OCI-LY1 (cell line): ENCODE measurements around the gene JPT1.

ENCODE experiments used
- H2AFZ ChIP-seq: fragments of 200-600 bp; sonication (generic), shearing (Covaris generic); 2 replicates; pipeline ENCODE4 v1.6.0; 2014; ENCODE audit warnings: antibody characterized with exemption, mild to moderate bottlenecking, low read length
- H3F3A ChIP-seq: fragments of 200-600 bp; sonication (generic), shearing (Covaris generic); 2 replicates; pipeline ENCODE4 v1.6.0; 2014; ENCODE audit warnings: mild to moderate bottlenecking, antibody characterized with exemption, low read length, moderate library complexity; ENCODE audit not compliant: insufficient read depth
- H3K27ac ChIP-seq: fragments of 200-600 bp; sonication (generic); 2 replicates; pipeline ENCODE4 v1.5.1; 2014; ENCODE audit warnings: low read length, mixed run types, mild to moderate bottlenecking, low read depth; ENCODE audit not compliant: poor library complexity, severe bottlenecking
- H3K27me3 ChIP-seq: fragments of 200-600 bp; sonication (generic); 2 replicates; pipeline ENCODE4 v1.6.0; 2014; ENCODE audit warnings: antibody characterized with exemption, mild to moderate bottlenecking, low read length, moderate library complexity; ENCODE audit not compliant: insufficient read depth
- H3K36me3 ChIP-seq: fragments of 200-600 bp; sonication (generic); 2 replicates; pipeline ENCODE4 v1.6.1; 2014; ENCODE audit warnings: mild to moderate bottlenecking, antibody characterized with exemption, low read length, moderate library complexity, mixed read lengths; ENCODE audit not compliant: insufficient read depth
- H3K4me1 ChIP-seq: fragments of 200-600 bp; sonication (generic); 2 replicates; pipeline ENCODE4 v1.5.1; 2014; ENCODE audit warnings: mild to moderate bottlenecking, low read length, moderate library complexity; ENCODE audit not compliant: insufficient read depth, severe bottlenecking
- H3K4me2 ChIP-seq: fragments of 200-600 bp; sonication (generic), shearing (Covaris generic); 2 replicates; pipeline ENCODE4 v1.6.1; 2014; ENCODE audit warnings: low read length
- H3K4me3 ChIP-seq: fragments of 200-600 bp; sonication (generic); 2 replicates; pipeline ENCODE4 v1.5.1; 2014; ENCODE audit warnings: low read length, low read depth, mild to moderate bottlenecking, mixed read lengths; ENCODE audit not compliant: poor library complexity, severe bottlenecking
- H3K79me2 ChIP-seq: fragments of 200-600 bp; shearing (Covaris generic); 2 replicates; pipeline ENCODE4 v1.6.1; 2016; ENCODE audit warnings: mixed run types, low read length, mixed read lengths; ENCODE audit not compliant: insufficient read depth
- H3K9ac ChIP-seq: fragments of 200-600 bp; sonication (generic), shearing (Covaris generic); 2 replicates; pipeline ENCODE4 v1.6.1; 2014; ENCODE audit warnings: mild to moderate bottlenecking, low read length, mixed read lengths
- H3K9me2 ChIP-seq: fragments of 200-600 bp; sonication (generic), shearing (Covaris generic); 2 replicates; pipeline ENCODE4 v1.6.1; 2014; ENCODE audit warnings: low read depth, mild to moderate bottlenecking, low read length, mixed read lengths
- H3K9me3 ChIP-seq: fragments of 200-600 bp; shearing (Covaris generic); 2 replicates; pipeline ENCODE4 v1.6.1; 2014; ENCODE audit warnings: low read length, mixed read lengths
- H4K20me1 ChIP-seq: fragments of 200-600 bp; sonication (generic), shearing (Covaris generic); 2 replicates; pipeline ENCODE4 v1.6.0; 2016; ENCODE audit warnings: mild to moderate bottlenecking, low read length; ENCODE audit not compliant: insufficient read depth
- CTCF ChIP-seq: fragments of 200-600 bp; sonication (generic), shearing (Covaris generic); IDR thresholded peaks from 2 replicates; pipeline ENCODE4 v1.5.1; 2017; ENCODE audit warnings: mild to moderate bottlenecking, antibody characterized with exemption, low read length, moderate library complexity, mixed read lengths
- EZH2 ChIP-seq: fragments of 200-600 bp; sonication (generic), shearing (Covaris generic); IDR thresholded peaks from 2 replicates; pipeline ENCODE4 v1.8.0; 2017; ENCODE audit warnings: borderline replicate concordance, mixed run types, mild to moderate bottlenecking, antibody characterized with exemption, low read length, moderate library complexity, mixed read lengths

Gene JPT1

GRCh38 chr17:75087558-75088453 is 66.5 kb downstream of the JPT1 start, which contains the start of gene SLC16A5:
Gene SLC16A5, plus strand, starts transcription at chr17:75087954. Its CDS starts 5,683 bp downstream, at chr17:75093637.
- no peaks in the 10 kb centered on the region for H4K20me1 ChIP-seq
- no peak within 1 kb of the TSS for H2AFZ ChIP-seq
- no peaks in the 10 kb centered on the region for H3F3A ChIP-seq
- no peaks in the 10 kb centered on the region for H3K79me2 ChIP-seq
- H3K4me2 ChIP-seq, result no peak within 1 kb of the TSS
- no peaks in the 10 kb centered on the region for H3K36me3 ChIP-seq
- no peaks in the 10 kb centered on the region for H3K9me3 ChIP-seq
- H3K4me3 ChIP-seq, result no peak within 1 kb of the TSS
- H3K9ac ChIP-seq, result no peak within 1 kb of the TSS
- TF ChIP-seq EZH2 (no peak), CTCF (no peak)
- no peaks in the 10 kb centered on the region for H3K9me2 ChIP-seq
- peaks cover 17% of the 10 kb centered on the region for H3K27me3 ChIP-seq
- peaks cover 7% of the 10 kb centered on the region for H3K4me1 ChIP-seq
- no peak within 1 kb of the TSS for H3K27ac ChIP-seq

DNA sequence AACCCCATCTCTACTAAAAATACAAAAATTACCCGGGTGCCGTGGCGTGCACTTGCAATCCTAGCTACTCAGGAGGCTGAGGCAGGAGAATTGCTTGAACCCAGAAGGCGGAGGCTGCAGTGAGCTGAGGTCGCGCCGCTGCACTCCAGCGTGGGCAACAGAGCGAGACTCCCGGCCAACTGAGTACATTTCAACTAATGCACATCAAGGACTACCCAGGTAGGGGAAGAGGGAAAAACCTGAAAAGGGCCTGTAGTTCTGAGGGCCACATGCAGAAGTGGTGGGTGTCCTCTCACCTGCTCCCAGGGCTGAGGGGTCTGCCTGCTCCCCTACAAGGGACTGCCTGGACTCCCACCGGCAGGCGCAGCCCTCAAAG is 67.1 kb downstream of the JPT1 start:
- Histone ChIP-seq H3F3A (no peaks in the 10 kb centered on the region), H4K20me1 (no peaks in the 10 kb centered on the region), H3K4me3 (no peak overlapping the region), H3K36me3 (no peaks in the 10 kb centered on the region), H3K79me2 (no peaks in the 10 kb centered on the region), H3K9me2 (no peaks in the 10 kb centered on the region), H3K4me1 (peaks cover 7% of the 10 kb centered on the region), H2AFZ (no peak overlapping the region), H3K9me3 (no peaks in the 10 kb centered on the region), H3K9ac (no peak overlapping the region), H3K4me2 (no peak overlapping the region), H3K27ac (no peak overlapping the region), H3K27me3 (peaks cover 22% of the 10 kb centered on the region)
- TF ChIP-seq EZH2 (no peak), CTCF (no peak)

GRCh38 chr17:75086496-75087181 is 67.7 kb downstream of the JPT1 start:
- no peak overlapping the region for H3K4me3 ChIP-seq
- H3K9me3 ChIP-seq, result no peaks in the 10 kb centered on the region
- TF ChIP-seq CTCF, result no peak
- no peak for TF ChIP-seq EZH2
- no peak overlapping the region for H2AFZ ChIP-seq
- H3K4me2 ChIP-seq, result no peak overlapping the region
- peaks cover 7% of the 10 kb centered on the region for H3K4me1 ChIP-seq
- H3K27ac ChIP-seq, result no peak overlapping the region
- H3K79me2 ChIP-seq, result no peaks in the 10 kb centered on the region
- no peaks in the 10 kb centered on the region for H3K9me2 ChIP-seq
- no peaks in the 10 kb centered on the region for H4K20me1 ChIP-seq
- H3K36me3 ChIP-seq, result no peaks in the 10 kb centered on the region
- peaks cover 22% of the 10 kb centered on the region for H3K27me3 ChIP-seq
- no peaks in the 10 kb centered on the region for H3F3A ChIP-seq
- no peak overlapping the region for H3K9ac ChIP-seq
